H1 (cell line): Measurements from ENCODE around the gene FOXP2. TPM values are rescaled to one million over a fixed set of nuclear protein-coding genes. Genes with fewer than 3 reads are reported as not detected.

Experiments used
- CTCF ChIA-PET: fragments of 300-600 bp; sonication (Branson Sonifier 250); formaldehyde crosslinking; loops from one replicate; lab custom pipeline; 2021; ENCODE audit not compliant: partially characterized antibody; lab: Charles Lee
- POLR2A ChIA-PET: fragments of 300-600 bp; sonication (Branson Sonifier 250); formaldehyde crosslinking; loops from one replicate; lab custom pipeline; 2021; ENCODE audit warnings: inconsistent platforms; ENCODE audit not compliant: partially characterized antibody; lab: Charles Lee
- DNase-seq, 2 experiments: peaks; one replicate each; pipeline versions ENCODE4 v3.0.0 to v3.0.0-alpha.2; 2010 to 2022; ENCODE audit warnings: low spot score in 2 of 2, low read depth in 1 of 2, mixed read lengths in 1 of 2
- FAIRE-seq: peaks from 2 replicates; lab custom pipeline; 2011; peaks lifted over from hg19 to GRCh38; lab: Jason Lieb, UNC
- H2AFZ ChIP-seq: 2 replicates; pipeline ENCODE4 v1.8.1; 2012; ENCODE audit warnings: low read length, inconsistent platforms
- H2AK5ac ChIP-seq: 2 replicates; pipeline ENCODE4 v1.6.1; 2013; ENCODE audit warnings: low read depth, low read length
- H2BK120ac ChIP-seq: replicated peaks from 2 replicates; pipeline ENCODE3; 2013; ENCODE audit warnings: low read depth, low read length, inconsistent platforms
- H2BK12ac ChIP-seq: 2 replicates; pipeline ENCODE4 v1.6.1; 2013; ENCODE audit warnings: low read depth, low read length
- H2BK15ac ChIP-seq: 2 replicates; pipeline ENCODE4 v1.6.1; 2013; ENCODE audit warnings: low read length
- H2BK20ac ChIP-seq: 2 replicates; pipeline ENCODE4 v1.6.1; 2013; ENCODE audit warnings: low read length
- H2BK5ac ChIP-seq: 2 replicates; pipeline ENCODE4 v1.6.1; 2013; ENCODE audit warnings: low read depth, low read length
- H3K14ac ChIP-seq: 2 replicates; pipeline ENCODE4 v1.6.1; 2013; ENCODE audit warnings: inconsistent platforms; ENCODE audit not compliant: insufficient read length
- H3K18ac ChIP-seq: 2 replicates; pipeline ENCODE4 v1.6.1; 2013; ENCODE audit warnings: low read length; ENCODE audit errors: extremely low read depth
- H3K23ac ChIP-seq: 2 replicates; pipeline ENCODE4 v1.6.1; 2013; ENCODE audit warnings: inconsistent platforms; ENCODE audit not compliant: insufficient read length
- H3K23me2 ChIP-seq: 2 replicates; pipeline ENCODE4 v1.6.1; 2013; ENCODE audit warnings: low read depth, low read length
- H3K27ac ChIP-seq: 2 replicates; pipeline ENCODE4 v1.6.1; 2011; ENCODE audit warnings: low read depth, low read length, inconsistent platforms
- H3K27me3 ChIP-seq, 4 experiments: replicated peaks in 1 of 4; 1 replicate in 1 of 4; 2 replicates in 3 of 4; pipeline versions ENCODE4 v1.6.1 to v1.8.1; 2011 to 2013; ENCODE audit warnings: low read length in 3 of 4, mild to moderate bottlenecking in 3 of 4, inconsistent platforms in 2 of 4, mixed read lengths in 2 of 4, moderate library complexity in 1 of 4; ENCODE audit not compliant: control insufficient read depth in 3 of 4, insufficient read depth in 3 of 4; ENCODE audit errors: extremely low read depth in 1 of 4
- H3K36me3 ChIP-seq, 4 experiments: 2 replicates each; pipeline versions ENCODE4 v1.6.1 to v1.8.1; 2011 to 2013; ENCODE audit warnings: mild to moderate bottlenecking in 4 of 4, low read length in 3 of 4, moderate library complexity in 2 of 4, control low read depth in 1 of 4, inconsistent platforms in 1 of 4; ENCODE audit not compliant: insufficient read depth in 4 of 4, control insufficient read depth in 2 of 4
- H3K4ac ChIP-seq: replicated peaks from 2 replicates; pipeline ENCODE3; 2013; ENCODE audit warnings: low read length, low read depth, mixed read lengths, inconsistent platforms; ENCODE audit not compliant: insufficient read length
- H3K4me1 ChIP-seq, 4 experiments: replicated peaks in 1 of 4; 1 replicate in 1 of 4; 2 replicates in 3 of 4; pipeline versions ENCODE4 v1.6.1 to v1.8.1; 2011 to 2013; ENCODE audit warnings: low read length in 3 of 4, inconsistent platforms in 2 of 4, mixed read lengths in 1 of 4; ENCODE audit not compliant: insufficient read depth in 4 of 4, control insufficient read depth in 3 of 4
- H3K4me2 ChIP-seq, 2 experiments: 2 replicates each; pipeline versions ENCODE4 v1.6.1 to v1.8.1; 2011 to 2013; ENCODE audit warnings: low read depth in 2 of 2, low read length in 2 of 2, control low read depth in 1 of 2, inconsistent platforms in 1 of 2, mild to moderate bottlenecking in 1 of 2; ENCODE audit not compliant: insufficient read depth in 1 of 2
- H3K4me3 ChIP-seq, 4 experiments: fragments of 200-600, 300-600 bp in 1 of 4; sonication (generic), shearing (Covaris generic), sonication (Bioruptor Twin) in 1 of 4; 2 replicates each; pipeline versions ENCODE4 v1.5.1 to v1.8.1; 2011 to 2016; ENCODE audit warnings: low read length in 4 of 4, low read depth in 3 of 4, control low read depth in 2 of 4, inconsistent platforms in 2 of 4, mild to moderate bottlenecking in 2 of 4, mixed read lengths in 1 of 4, moderate library complexity in 1 of 4; ENCODE audit not compliant: insufficient read depth in 2 of 4; ENCODE audit errors: extremely low read depth in 1 of 4
- H3K56ac ChIP-seq: replicated peaks from 2 replicates; pipeline ENCODE3; 2013; ENCODE audit warnings: low read depth, mild to moderate bottlenecking, mixed read lengths, low read length, inconsistent platforms; ENCODE audit not compliant: insufficient read length
- H3K79me1 ChIP-seq: 2 replicates; pipeline ENCODE4 v1.6.1; 2013; ENCODE audit warnings: low read depth, low read length, control low read depth
- H3K79me2 ChIP-seq, 2 experiments: 2 replicates each; pipeline versions ENCODE4 v1.6.1 to v1.8.1; 2012 to 2013; ENCODE audit warnings: low read length in 2 of 2, mild to moderate bottlenecking in 2 of 2, inconsistent platforms in 1 of 2; ENCODE audit not compliant: insufficient read depth in 2 of 2, control insufficient read depth in 1 of 2
- H3K9ac ChIP-seq, 4 experiments: replicated peaks in 1 of 4; 1 replicate in 1 of 4; 2 replicates in 3 of 4; pipeline versions ENCODE4 v1.6.1 to v1.8.1; 2011 to 2013; ENCODE audit warnings: low read depth in 3 of 4, low read length in 3 of 4, control low read depth in 2 of 4, mild to moderate bottlenecking in 2 of 4, moderate library complexity in 2 of 4, inconsistent platforms in 1 of 4; ENCODE audit errors: extremely low read depth in 1 of 4
- H3K9me3 ChIP-seq, 2 experiments: 2 replicates each; pipeline versions ENCODE4 v1.6.1 to v1.8.1; 2012 to 2013; ENCODE audit warnings: mild to moderate bottlenecking in 2 of 2, moderate library complexity in 2 of 2, control low read depth in 1 of 2, inconsistent platforms in 1 of 2, low read depth in 1 of 2, low read length in 1 of 2, mixed read lengths in 1 of 2; ENCODE audit not compliant: insufficient read depth in 2 of 2
- H4K20me1 ChIP-seq, 2 experiments: replicated peaks in 1 of 2; 2 replicates each; pipeline versions ENCODE3 to v1.8.1; 2011 to 2013; ENCODE audit warnings: inconsistent platforms in 2 of 2, low read length in 2 of 2, mild to moderate bottlenecking in 1 of 2; ENCODE audit not compliant: insufficient read depth in 2 of 2, control insufficient read depth in 1 of 2
- H4K5ac ChIP-seq: 2 replicates; pipeline ENCODE4 v1.6.1; 2013; ENCODE audit warnings: low read length, low read depth, mixed read lengths, inconsistent platforms; ENCODE audit not compliant: insufficient read length
- H4K8ac ChIP-seq: 2 replicates; pipeline ENCODE4 v1.8.0; 2013; ENCODE audit warnings: mild to moderate bottlenecking, moderate library complexity, low read length, inconsistent platforms; ENCODE audit not compliant: insufficient read depth; ENCODE audit errors: extremely low read depth
- H4K91ac ChIP-seq: replicated peaks from 2 replicates; pipeline ENCODE3; 2013; ENCODE audit warnings: low read length, mixed read lengths, inconsistent platforms; ENCODE audit not compliant: insufficient read length
- BRCA1 ChIP-seq: IDR thresholded peaks from 2 replicates; pipeline ENCODE4 v1.6.1; 2012; ENCODE audit warnings: low read depth, low read length, improper control_type of control experiment
- CHD2 ChIP-seq: IDR thresholded peaks from 2 replicates; pipeline ENCODE4 v1.6.1; 2012; ENCODE audit warnings: low read length, improper control_type of control experiment
- EGR1 ChIP-seq: IDR thresholded peaks from 2 replicates; pipeline ENCODE4 v1.6.1; 2011; ENCODE audit warnings: low read depth, low read length, borderline replicate concordance
- EP300 ChIP-seq, 2 experiments: IDR thresholded peaks; 1 replicate in 1 of 2; 2 replicates in 1 of 2; pipeline ENCODE4 v1.6.1; 2011 to 2012; ENCODE audit warnings: low read depth in 2 of 2, low read length in 2 of 2, mild to moderate bottlenecking in 2 of 2, borderline replicate concordance in 1 of 2, inconsistent platforms in 1 of 2, moderate library complexity in 1 of 2
- HDAC6 ChIP-seq: IDR thresholded peaks from one replicate; pipeline ENCODE4 v1.7.1; 2012; ENCODE audit warnings: low read depth, mild to moderate bottlenecking, inconsistent platforms, low read length, moderate library complexity
- KDM1A ChIP-seq: fragments of 200-600, 300-600 bp; sonication (generic); IDR thresholded peaks from 2 replicates; pipeline ENCODE4 v1.7.1; 2016; ENCODE audit warnings: mild to moderate bottlenecking, low read length, borderline replicate concordance
- KDM4A ChIP-seq: IDR thresholded peaks from one replicate; pipeline ENCODE4 v1.7.1; 2012; ENCODE audit warnings: low read depth, mild to moderate bottlenecking, moderate library complexity, low read length, inconsistent platforms; ENCODE audit not compliant: severe bottlenecking
- NRF1 ChIP-seq: IDR thresholded peaks from 2 replicates; pipeline ENCODE4 v1.6.1; 2011; ENCODE audit warnings: mild to moderate bottlenecking, low read depth, low read length, improper control_type of control experiment
- PHF8 ChIP-seq: fragments of 200-600 bp; sonication (generic); conservative IDR thresholded peaks from 2 replicates; pipeline ENCODE4 v1.7.1; 2012; ENCODE audit warnings: low read depth, mild to moderate bottlenecking, inconsistent platforms, low read length, moderate library complexity
- POLR2A ChIP-seq, 2 experiments: IDR thresholded peaks; 1 replicate in 1 of 2; 2 replicates in 1 of 2; pipeline ENCODE4 v1.6.1; 2011; ENCODE audit warnings: low read depth in 2 of 2, low read length in 2 of 2, mild to moderate bottlenecking in 2 of 2; ENCODE audit errors: control extremely low read depth in 1 of 2
- SUZ12 ChIP-seq: fragments of 200-600 bp; sonication (generic); IDR thresholded peaks from 2 replicates; pipeline ENCODE4 v1.6.1; 2012; ENCODE audit warnings: mild to moderate bottlenecking, inconsistent platforms, low read length, moderate library complexity, mixed read lengths
- TAF1 ChIP-seq: IDR thresholded peaks from 2 replicates; pipeline ENCODE4 v1.6.1; 2011; ENCODE audit warnings: mild to moderate bottlenecking, low read depth, low read length
- TBP ChIP-seq: IDR thresholded peaks from 2 replicates; pipeline ENCODE4 v1.6.1; 2011; ENCODE audit warnings: low read depth, low read length, improper control_type of control experiment
- YY1 ChIP-seq: IDR thresholded peaks from 2 replicates; pipeline ENCODE4 v1.6.1; 2011; ENCODE audit warnings: low read depth, mild to moderate bottlenecking, low read length
- WGBS, 2 experiments: shearing (Covaris generic) in 1 of 2; methylation state at CpG; one replicate each; pipeline versions ENCODE4 v1.1.6 to v1.1.7; 2013 to 2015; ENCODE audit warnings: low lambda C conversion rate in 2 of 2, mixed read lengths in 2 of 2, inconsistent platforms in 1 of 2, low coverage in 1 of 2, missing lambda C conversion rate in 1 of 2; ENCODE audit not compliant: insufficient replicate concordance in 2 of 2, insufficient coverage in 1 of 2, insufficient read length in 1 of 2; ENCODE audit errors: extremely low coverage in 1 of 2, missing lambda C conversion rate in 1 of 2; 5-methylcytosine and 5-hydroxymethylcytosine counted together
- polyA plus RNA-seq, 7 experiments: library from polyadenylated mRNA; depleted of rRNA in 3 of 7; stranded (reverse) in 5 of 7; unstranded in 2 of 7; fragments of >200 nt in 5 of 7; fragments of 200-250 nt in 2 of 7; gene quantifications; 1 replicate in 5 of 7; 2 replicates in 1 of 7; 4 replicates in 1 of 7; pipeline versions ENCODE4 v1.2.1 to v1.2.3, GENCODE V29; 2011 to 2013; ENCODE audit warnings: missing spikeins in 2 of 7, mixed read lengths in 2 of 7
- total RNA-seq: library from RNA; stranded (reverse); fragmentation: NEBNext Ultra II Directional; extraction: Animal tissue kit (Norgen Biotek cat#: 25700); gene quantifications from 2 replicates; pipeline ENCODE4 v1.2.1, GENCODE V29; 2021

The FOXP2 gene
- total and polyA plus RNA-seq, 2 of the 8 experiments (the other 6 are each of a cell fraction or from before 2014, with no cell fraction given): 0.09 to 0.43 TPM

- H3K9ac ChIP-seq: no peak overlapping the region
- no peak overlapping the region for H4K91ac ChIP-seq
- no peaks in the 10 kb centered on the region for H3K27me3 ChIP-seq
- no peak for TF ChIP-seq SUZ12
- no peak for TF ChIP-seq NRF1
- TF ChIP-seq TBP: no peak
- no peak for TF ChIP-seq POLR2A (IDR thresholded peaks at IDR 0.05; ENCODE audit: control extremely low read depth in 1 of 2, low read depth in 2 of 2, low read length in 2 of 2)
- TF ChIP-seq EGR1: no peak
- TF ChIP-seq BRCA1: no peak
- TF ChIP-seq KDM1A: no peak
- no peak for TF ChIP-seq YY1
- no peak for TF ChIP-seq HDAC6
- TF ChIP-seq KDM4A: no peak
- no peak for TF ChIP-seq TAF1
- no peak for TF ChIP-seq CHD2
- TF ChIP-seq EP300 (IDR thresholded peaks at IDR 0.05; ENCODE audit: borderline replicate concordance in 1 of 2, low read depth in 2 of 2, low read length in 2 of 2): no peak
- TF ChIP-seq PHF8: no peak
- H3K4ac ChIP-seq: no peak overlapping the region
- no peak overlapping the region for H3K4me2 ChIP-seq
- no peak overlapping the region for H3K4me3 ChIP-seq
- H3K9me3 ChIP-seq: no peaks in the 10 kb centered on the region
- no peak overlapping the region for H2BK12ac ChIP-seq
- FAIRE-seq (peak; percentile 19), DNase-seq (no peak)
- no peaks in the 10 kb centered on the region for H3K36me3 ChIP-seq
- H3K14ac ChIP-seq: no peak overlapping the region
- H4K5ac ChIP-seq: no peak overlapping the region
- no peak overlapping the region for H3K27ac ChIP-seq
- no peak overlapping the region for H2AK5ac ChIP-seq
- H4K8ac ChIP-seq: no peak overlapping the region
- no peaks in the 10 kb centered on the region for H3K79me2 ChIP-seq
- H2BK20ac ChIP-seq: no peak overlapping the region
- H2BK5ac ChIP-seq: no peak overlapping the region
- ChIA-PET CTCF (interaction anchor here (0.6 kb wide), 1 partner anchor 157 kb away, joined by 3 read pairs; no protein-coding TSS in a partner anchor), POLR2A (no interaction called here)
- WGBS, 2 experiments: 88% methylated on average over 5 of the region's 5 CpGs; no CpG with 5 or more reads in 1 of the 2 experiments
- H2AFZ ChIP-seq: peak overlapping the region; percentile 61; the same call in 1 of the 2 replicates
- H4K20me1 ChIP-seq: no peaks in the 10 kb centered on the region
- H3K56ac ChIP-seq: no peak overlapping the region
- H2BK120ac ChIP-seq: no peak overlapping the region
- no peaks in the 10 kb centered on the region for H3K23me2 ChIP-seq
- H3K23ac ChIP-seq: no peak overlapping the region
- H3K18ac ChIP-seq: no peak overlapping the region
- H2BK15ac ChIP-seq: no peak overlapping the region
- no peaks in the 10 kb centered on the region for H3K79me1 ChIP-seq
- peaks cover 0 to 4% (median 2%) of the 10 kb centered on the region in 4 experiments; a peak in 2 of 7 replicates for H3K4me1 ChIP-seq
Observed at GRCh38 chr7:114652041-114652440, 237.4 kb downstream of the FOXP2 start.
